GM12891 (cell line): ENCODE results near the gene DSTN.

ENCODE experiments used
- PAX5 ChIP-seq: IDR thresholded peaks from 2 replicates; pipeline ENCODE4 v1.6.1; 2011; ENCODE audit warnings: low read length, moderate library complexity, mild to moderate bottlenecking; ENCODE audit not compliant: insufficient read depth, severe bottlenecking
- POLR2A ChIP-seq: IDR thresholded peaks from 2 replicates; pipeline ENCODE4 v1.6.1; 2011; ENCODE audit warnings: low read depth, low read length, control low read depth
- POLR2AphosphoS5 ChIP-seq: IDR thresholded peaks from 2 replicates; pipeline ENCODE4 v1.6.1; 2011; ENCODE audit warnings: low read depth, low read length, control low read depth
- POU2F2 ChIP-seq: IDR thresholded peaks from 2 replicates; pipeline ENCODE4 v1.6.1; 2011; ENCODE audit warnings: low read depth, mild to moderate bottlenecking, control low read depth, low read length, moderate library complexity
- SPI1 ChIP-seq: IDR thresholded peaks from 2 replicates; pipeline ENCODE4 v1.6.1; 2011; ENCODE audit warnings: low read depth, low read length, control low read depth
- TAF1 ChIP-seq: IDR thresholded peaks from 2 replicates; pipeline ENCODE4 v1.6.1; 2011; ENCODE audit warnings: low read depth, low read length, control low read depth

DNA sequence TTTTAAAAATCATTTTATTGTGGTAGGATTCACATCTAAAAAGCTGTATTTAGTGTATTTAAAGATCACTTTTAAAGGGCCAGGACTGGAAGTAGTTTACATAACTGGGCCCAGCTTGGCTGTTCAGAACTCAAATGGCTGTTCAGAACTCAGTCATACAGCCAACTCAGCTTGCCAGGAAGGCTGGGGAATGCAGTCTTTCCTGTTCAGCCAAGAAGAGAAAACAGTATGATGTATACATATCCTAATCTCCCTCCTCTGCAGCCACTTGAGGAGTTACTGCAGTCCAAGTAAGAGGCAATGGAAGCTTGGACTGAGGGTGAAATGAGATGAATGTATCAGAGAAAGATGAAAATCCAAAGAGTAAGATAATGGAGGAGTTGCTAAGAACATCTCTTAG lies 24.6 kb downstream of the DSTN start:
- no peak for TF ChIP-seq POLR2A
- no peak for TF ChIP-seq POLR2AphosphoS5
- no peak for TF ChIP-seq POU2F2
- no peak for TF ChIP-seq TAF1
- no peak for TF ChIP-seq SPI1
- TF ChIP-seq PAX5, result no peak
